Kidney epithelial cell (primary cell): ENCODE measurements around the gene LDLRAD2. TPM values are rescaled to one million over a fixed set of nuclear protein-coding genes. Genes with fewer than 3 reads are reported as not detected.
"Not testable (repeated sequence)": the region's sequence is repeated elsewhere in the genome, so short reads cannot be mapped to it uniquely, and the experiment has no call there.

ENCODE experiments used
- DNase-seq: peaks from one replicate; pipeline ENCODE4 v3.0.0-alpha.2; 2010; ENCODE audit warnings: low read depth
- H3K27me3 ChIP-seq: 2 replicates; pipeline ENCODE4 v1.6.0; 2011; ENCODE audit warnings: low read length; ENCODE audit not compliant: control insufficient read depth, insufficient read depth
- H3K36me3 ChIP-seq: 2 replicates; pipeline ENCODE4 v1.5.1; 2011; ENCODE audit warnings: low read length; ENCODE audit not compliant: control insufficient read depth, insufficient read depth
- H3K4me3 ChIP-seq: 2 replicates; pipeline ENCODE4 v1.5.1; 2011; ENCODE audit warnings: low read depth, mild to moderate bottlenecking, control low read depth, low read length
- total RNA-seq: library from RNA; depleted of rRNA; stranded (reverse); fragments of >200 nt; gene quantifications from 2 replicates; pipeline ENCODE4 v1.2.3, GENCODE V29; 2015
- TF ChIP-seq, protein P1 (sequence below): IDR thresholded peaks from 2 replicates; pipeline ENCODE4 v1.5.1; 2011; ENCODE audit warnings: mild to moderate bottlenecking, moderate library complexity, low read length, control low read depth, inconsistent platforms; ENCODE audit not compliant: insufficient read depth, poor library complexity, severe bottlenecking

Gene LDLRAD2
- total RNA-seq, 1 donor from 2014 or later: not detected

DNA sequence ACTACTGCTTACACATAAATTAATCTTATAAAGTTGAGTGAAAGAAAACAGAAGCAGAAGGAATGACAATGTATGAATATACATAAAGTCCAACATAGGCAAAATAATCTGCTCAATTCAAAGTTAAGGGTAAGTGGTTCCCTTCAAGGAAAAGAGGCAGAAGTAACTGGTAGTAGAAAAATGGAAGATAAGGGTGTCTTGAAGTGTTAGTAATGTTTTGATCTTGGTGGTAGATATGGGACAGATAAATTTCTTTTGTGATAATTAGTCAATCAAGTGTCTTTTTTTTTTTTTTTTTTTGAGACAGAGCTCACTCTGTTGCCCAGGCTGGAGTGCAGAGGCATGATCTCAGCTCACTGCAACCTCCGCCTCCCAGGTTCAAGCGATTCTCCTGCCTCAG is 41.9 kb upstream of the LDLRAD2 start:
- TF ChIP-seq, protein P1, sequence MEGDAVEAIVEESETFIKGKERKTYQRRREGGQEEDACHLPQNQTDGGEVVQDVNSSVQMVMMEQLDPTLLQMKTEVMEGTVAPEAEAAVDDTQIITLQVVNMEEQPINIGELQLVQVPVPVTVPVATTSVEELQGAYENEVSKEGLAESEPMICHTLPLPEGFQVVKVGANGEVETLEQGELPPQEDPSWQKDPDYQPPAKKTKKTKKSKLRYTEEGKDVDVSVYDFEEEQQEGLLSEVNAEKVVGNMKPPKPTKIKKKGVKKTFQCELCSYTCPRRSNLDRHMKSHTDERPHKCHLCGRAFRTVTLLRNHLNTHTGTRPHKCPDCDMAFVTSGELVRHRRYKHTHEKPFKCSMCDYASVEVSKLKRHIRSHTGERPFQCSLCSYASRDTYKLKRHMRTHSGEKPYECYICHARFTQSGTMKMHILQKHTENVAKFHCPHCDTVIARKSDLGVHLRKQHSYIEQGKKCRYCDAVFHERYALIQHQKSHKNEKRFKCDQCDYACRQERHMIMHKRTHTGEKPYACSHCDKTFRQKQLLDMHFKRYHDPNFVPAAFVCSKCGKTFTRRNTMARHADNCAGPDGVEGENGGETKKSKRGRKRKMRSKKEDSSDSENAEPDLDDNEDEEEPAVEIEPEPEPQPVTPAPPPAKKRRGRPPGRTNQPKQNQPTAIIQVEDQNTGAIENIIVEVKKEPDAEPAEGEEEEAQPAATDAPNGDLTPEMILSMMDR: no peak
- no peaks in the 10 kb centered on the region for H3K36me3 ChIP-seq
- no peak for DNase-seq
- H3K4me3 ChIP-seq: no peak overlapping the region
- H3K27me3 ChIP-seq: no peaks in the 10 kb centered on the region

DNA sequence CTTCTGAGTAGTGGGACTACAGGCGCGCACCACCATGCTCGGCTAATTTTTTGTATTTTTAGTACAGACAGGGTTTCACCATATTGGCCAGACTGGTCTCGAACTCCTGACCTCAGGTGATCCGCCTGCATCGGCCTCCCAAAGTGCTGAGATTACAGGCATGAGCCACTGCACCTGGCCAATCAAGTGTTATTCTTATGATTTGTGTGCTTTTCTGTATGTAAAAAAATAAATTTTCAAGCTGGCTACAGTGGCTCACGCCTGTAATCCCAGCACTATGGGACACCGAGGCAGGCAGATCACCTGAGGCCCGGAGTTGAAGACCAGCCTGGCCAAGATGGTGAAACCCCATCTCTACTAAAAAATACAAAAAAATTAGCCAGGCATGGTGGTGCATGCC is 41.5 kb upstream of the LDLRAD2 start:
- not testable (repeated sequence) for H3K36me3 ChIP-seq, H3K4me3 ChIP-seq, DNase-seq, H3K27me3 ChIP-seq

DNA sequence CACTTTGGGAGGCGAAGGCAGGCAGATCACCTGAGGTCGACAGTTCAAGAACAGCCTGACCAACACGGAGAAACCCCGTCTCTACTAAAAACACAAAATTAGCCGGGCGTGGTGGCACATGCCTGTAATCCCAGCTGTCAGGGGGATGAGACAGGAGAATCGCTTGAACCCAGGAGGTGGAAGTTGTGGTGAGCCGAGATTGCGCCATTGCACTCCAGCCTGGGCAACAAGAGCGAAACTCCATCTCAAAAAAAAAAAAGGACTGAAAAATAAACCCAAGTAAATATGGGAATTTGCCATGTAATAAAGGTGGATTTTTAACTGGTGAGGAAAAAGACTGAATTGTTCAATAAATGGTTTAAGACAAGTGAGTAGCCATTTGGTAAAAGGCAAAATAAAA is 40.4 kb upstream of the LDLRAD2 start:
- not testable (repeated sequence) for H3K4me3 ChIP-seq

DNA sequence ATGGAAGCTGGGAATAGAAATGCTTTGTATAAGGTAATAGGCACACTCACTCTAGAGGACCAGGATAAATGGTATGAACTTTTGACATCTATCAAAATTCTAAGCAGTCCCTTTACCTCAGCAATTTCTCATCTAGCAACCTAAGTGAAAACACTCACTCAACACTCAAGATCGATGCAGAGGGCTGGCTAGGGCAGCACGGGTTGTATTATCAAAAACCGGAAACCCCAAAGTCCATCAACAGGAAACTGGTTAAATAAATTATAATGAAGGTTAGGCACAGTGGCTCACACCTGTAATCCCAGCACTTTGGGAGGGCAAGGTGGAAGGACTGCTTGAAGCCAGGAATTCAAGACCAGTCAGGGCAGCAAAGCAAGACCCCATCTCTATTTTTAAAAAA is 38.5 kb upstream of the LDLRAD2 start:
- Histone ChIP-seq H3K27me3 (no peaks in the 10 kb centered on the region), H3K4me3 (no peak overlapping the region), H3K36me3 (no peaks in the 10 kb centered on the region)
- TF ChIP-seq, protein P1: no peak
- no peak for DNase-seq

More for the DNA sequence above, 40.4 kb upstream of the LDLRAD2 start:
- H3K36me3 ChIP-seq, H3K27me3 ChIP-seq, DNase-seq: not testable (repeated sequence)

DNA sequence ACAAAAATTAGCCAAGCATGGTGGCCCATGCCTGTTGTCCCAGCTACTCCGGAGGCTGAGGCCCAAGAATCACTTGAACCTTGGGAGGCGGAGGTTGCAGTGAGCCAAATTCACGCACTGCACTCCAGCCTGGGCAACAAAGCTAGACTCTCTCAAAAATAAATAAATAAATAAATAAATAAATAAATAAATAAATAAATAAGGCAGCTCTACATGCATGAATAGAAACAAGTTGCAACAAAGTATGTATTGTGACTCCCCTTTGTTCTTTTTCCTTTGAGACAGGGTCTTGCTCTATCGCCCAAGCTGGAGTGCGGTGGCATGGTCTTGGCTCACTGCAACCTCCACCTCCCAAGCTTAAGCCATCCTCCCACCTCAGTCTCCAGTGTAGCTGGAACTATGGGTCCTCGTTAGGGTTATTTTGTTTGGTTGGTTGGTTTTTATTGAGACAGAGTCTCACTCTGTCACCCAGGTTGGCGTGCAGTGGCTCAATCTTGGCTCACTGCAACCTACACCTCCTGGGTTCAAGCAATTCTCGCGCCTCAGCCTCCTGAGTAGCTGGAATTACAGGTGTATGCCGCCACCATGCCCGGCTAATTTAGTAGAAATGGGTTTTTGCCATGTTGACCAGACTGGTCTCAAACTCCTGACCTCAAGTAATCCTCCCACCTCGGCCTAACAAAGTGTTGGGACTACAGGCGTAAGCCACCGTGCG is 37.1 kb upstream of the LDLRAD2 start:
- Histone ChIP-seq H3K4me3 (no peak overlapping the region), H3K27me3 (no peaks in the 10 kb centered on the region), H3K36me3 (no peaks in the 10 kb centered on the region)
- no peak for DNase-seq
- TF ChIP-seq, protein P1: no peak

DNA sequence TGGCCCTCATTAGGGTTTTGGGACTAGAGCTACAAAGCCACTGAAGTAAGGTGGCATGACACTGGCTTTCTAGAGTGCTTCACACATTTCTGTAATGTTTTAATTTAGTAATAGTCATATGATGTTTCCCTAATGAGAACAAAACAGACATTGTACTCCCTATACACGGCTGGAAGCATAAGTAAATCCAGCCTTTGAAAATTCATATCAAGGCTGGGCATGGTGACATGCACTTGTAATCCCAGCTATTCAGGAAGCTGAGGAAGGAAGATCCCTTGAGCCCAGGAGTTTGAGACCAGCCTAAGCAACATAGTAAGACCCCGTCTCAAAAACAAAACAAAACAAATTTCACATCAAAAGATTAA is 36.5 kb upstream of the LDLRAD2 start:
- TF ChIP-seq, protein P1: no peak
- H3K36me3 ChIP-seq: no peaks in the 10 kb centered on the region
- DNase-seq: no peak
- H3K27me3 ChIP-seq: no peaks in the 10 kb centered on the region
- no peak overlapping the region for H3K4me3 ChIP-seq

DNA sequence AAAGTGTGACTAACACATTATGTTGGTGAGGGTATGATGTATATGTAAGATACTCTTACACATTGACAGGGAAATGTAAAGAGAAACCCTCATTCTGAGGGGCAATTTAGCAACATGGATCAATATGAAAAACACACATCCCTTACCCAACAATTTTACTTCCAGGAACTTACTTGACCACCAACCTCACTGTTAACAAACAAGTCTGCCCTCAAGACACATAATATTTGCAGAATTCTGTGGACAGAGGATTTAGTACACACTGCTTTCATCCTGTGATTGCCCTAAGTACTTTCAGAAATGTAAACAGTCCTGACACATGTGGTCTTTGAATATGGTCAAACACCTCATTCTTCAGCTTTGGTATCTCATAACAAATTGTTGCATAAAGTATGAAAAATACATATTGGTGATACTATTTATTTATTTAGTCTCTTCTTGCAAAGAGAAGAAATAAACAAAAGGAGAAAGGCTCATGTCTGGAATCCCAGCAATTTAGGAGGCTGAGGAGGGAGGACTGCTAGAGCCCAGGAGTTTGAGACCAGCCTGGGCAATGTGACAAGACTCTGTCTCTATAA is 36.0 kb upstream of the LDLRAD2 start:
- Histone ChIP-seq H3K4me3 (no peak overlapping the region), H3K36me3 (no peaks in the 10 kb centered on the region), H3K27me3 (no peaks in the 10 kb centered on the region)
- TF ChIP-seq, protein P1: no peak
- no peak for DNase-seq

DNA sequence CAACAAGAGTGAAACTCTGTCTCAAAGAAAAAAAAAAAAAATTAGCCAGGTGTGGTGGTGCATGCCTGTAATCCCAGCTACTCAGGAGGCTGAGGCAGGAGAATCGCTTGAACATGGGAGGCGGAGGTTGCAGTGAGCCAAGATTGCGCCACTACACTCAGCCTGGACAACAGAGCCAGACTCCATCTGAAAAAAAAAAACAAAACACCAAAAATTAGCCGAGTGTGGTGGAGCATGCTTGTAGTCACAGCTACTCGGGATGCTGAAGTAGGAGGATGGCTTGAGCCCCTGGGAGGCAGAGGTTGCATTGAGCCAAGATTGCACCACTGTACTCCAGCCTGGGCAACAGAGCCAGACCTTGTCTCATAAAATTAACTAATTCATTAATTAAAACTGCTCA is 35.1 kb upstream of the LDLRAD2 start:
- not testable (repeated sequence) for H3K4me3 ChIP-seq, H3K27me3 ChIP-seq, DNase-seq, H3K36me3 ChIP-seq
